ENCODE data around the gene KLHDC10. TPM values are rescaled to one million over a fixed set of nuclear protein-coding genes. Genes with fewer than 3 reads are reported as not detected.
"Not testable (repeated sequence)": the region's sequence is repeated elsewhere in the genome, so short reads cannot be mapped to it uniquely, and the experiment has no call there.

The KLHDC10 gene
- total RNA-seq, 2 experiments from 2014 or later = 15.7 to 18.1 TPM

DNA sequence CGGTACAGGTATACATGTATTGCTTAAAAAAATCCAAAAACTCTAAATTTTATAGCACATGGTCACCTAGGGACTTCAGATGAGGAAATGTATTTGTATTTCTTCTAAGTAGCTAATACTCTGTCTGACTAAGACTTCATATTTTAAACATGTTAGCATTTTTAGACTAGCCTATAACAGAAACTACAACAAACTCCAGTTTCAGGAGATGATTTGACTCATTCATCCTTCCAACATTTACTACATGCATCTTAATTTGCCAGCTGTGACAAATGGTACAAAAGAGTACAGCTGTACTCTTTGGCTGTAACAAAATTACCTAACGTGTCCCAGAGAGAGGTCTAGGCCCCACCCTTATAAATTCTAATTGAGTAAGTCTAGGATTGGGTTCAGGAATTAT, 112.7 kb downstream of the KLHDC10 start:
- ChIA-PET CTCF (interaction anchor here (1.1 kb wide), 1 partner anchor 15 kb away, joined by 3 read pairs; no protein-coding TSS in a partner anchor), POLR2A (interaction anchor here (0.6 kb wide), 1 partner anchor 22 kb away, joined by 3 read pairs; the partner anchor contains the start of gene TMEM209)
- ATAC-seq (no peak), DNase-seq (no peak)
- H3K36me3 Mint-ChIP-seq (ENCODE audit: low read depth) = peaks cover 49% of the 10 kb centered on the region
- no peak overlapping the region for H3K27ac Mint-ChIP-seq
- H3K4me3 Mint-ChIP-seq = no peak overlapping the region
- peaks cover 4% of the 10 kb centered on the region for H3K4me1 Mint-ChIP-seq (ENCODE audit: low read depth)
- no peaks in the 10 kb centered on the region for H3K27me3 Mint-ChIP-seq (ENCODE audit: low read depth)
- H3K9me3 Mint-ChIP-seq (ENCODE audit: insufficient read depth) = no peaks in the 10 kb centered on the region

DNA sequence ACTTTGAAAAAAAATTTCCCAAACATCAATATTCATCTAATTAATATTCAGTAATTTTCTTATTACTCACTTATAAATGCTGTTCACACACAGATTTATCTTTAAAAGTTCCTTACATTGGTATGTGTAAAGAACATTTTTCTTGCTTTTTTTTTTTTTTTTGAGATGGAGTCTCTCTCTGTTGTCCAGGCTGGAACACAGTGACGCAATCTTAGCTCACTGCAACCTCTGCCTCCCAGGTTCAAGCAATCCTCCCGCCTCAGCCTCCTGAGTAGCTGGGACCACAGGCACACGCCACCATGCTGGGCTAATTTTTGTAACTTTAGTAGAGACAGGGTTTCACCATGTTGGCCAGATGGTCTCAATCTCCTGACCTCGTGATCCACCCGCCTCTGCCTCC, 114.0 kb downstream of the KLHDC10 start:
- H3K4me1 Mint-ChIP-seq (ENCODE audit: low read depth); ATAC-seq; H3K4me3 Mint-ChIP-seq; H3K27ac Mint-ChIP-seq; POLR2A ChIA-PET; H3K27me3 Mint-ChIP-seq (ENCODE audit: low read depth); DNase-seq; CTCF ChIA-PET; H3K9me3 Mint-ChIP-seq (ENCODE audit: insufficient read depth): not testable (repeated sequence)
- peaks cover 50% of the 10 kb centered on the region for H3K36me3 Mint-ChIP-seq (ENCODE audit: low read depth)

Other genes with a start within 250 kb of the KLHDC10 start
- 10 to 100 TPM; 30.0 to 33.3 TPM for gene UBE2H, start 117.6 kb upstream of the KLHDC10 start, total RNA-seq
- 10 to 100 TPM; 18.4 to 18.5 TPM for gene ZC3HC1, start 19.2 kb upstream of the KLHDC10 start, total RNA-seq
- 10 to 100 TPM; 40.2 to 43.4 TPM for gene TMEM209, start 134.9 kb downstream of the KLHDC10 start, total RNA-seq
- not detected for gene SSMEM1, start 137.3 kb downstream of the KLHDC10 start, total RNA-seq
- not detected for gene CPA2, start 196.3 kb downstream of the KLHDC10 start, total RNA-seq
- not detected for gene CPA4, start 222.6 kb downstream of the KLHDC10 start, total RNA-seq